ENCODE data around the gene AGO4.

DNA sequence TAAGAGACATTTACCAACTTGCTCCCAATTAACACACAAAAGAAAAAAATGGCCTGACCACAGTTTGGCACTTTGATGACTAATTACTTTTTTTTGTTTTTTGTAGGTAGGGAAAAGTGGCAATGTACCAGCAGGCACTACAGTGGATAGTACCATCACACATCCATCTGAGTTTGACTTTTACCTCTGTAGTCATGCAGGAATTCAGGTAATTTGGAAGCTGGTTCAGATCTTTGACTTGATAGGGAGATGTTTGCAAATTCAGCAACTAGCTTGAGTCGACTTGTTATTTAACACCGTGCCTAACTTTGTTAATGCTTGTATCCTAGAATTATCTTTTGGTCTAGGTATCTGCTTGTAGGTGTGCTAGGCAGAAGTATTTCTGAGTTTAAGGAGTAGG lies 42.2 kb downstream of the AGO4 start:
- TF ChIP-seq, protein P1, sequence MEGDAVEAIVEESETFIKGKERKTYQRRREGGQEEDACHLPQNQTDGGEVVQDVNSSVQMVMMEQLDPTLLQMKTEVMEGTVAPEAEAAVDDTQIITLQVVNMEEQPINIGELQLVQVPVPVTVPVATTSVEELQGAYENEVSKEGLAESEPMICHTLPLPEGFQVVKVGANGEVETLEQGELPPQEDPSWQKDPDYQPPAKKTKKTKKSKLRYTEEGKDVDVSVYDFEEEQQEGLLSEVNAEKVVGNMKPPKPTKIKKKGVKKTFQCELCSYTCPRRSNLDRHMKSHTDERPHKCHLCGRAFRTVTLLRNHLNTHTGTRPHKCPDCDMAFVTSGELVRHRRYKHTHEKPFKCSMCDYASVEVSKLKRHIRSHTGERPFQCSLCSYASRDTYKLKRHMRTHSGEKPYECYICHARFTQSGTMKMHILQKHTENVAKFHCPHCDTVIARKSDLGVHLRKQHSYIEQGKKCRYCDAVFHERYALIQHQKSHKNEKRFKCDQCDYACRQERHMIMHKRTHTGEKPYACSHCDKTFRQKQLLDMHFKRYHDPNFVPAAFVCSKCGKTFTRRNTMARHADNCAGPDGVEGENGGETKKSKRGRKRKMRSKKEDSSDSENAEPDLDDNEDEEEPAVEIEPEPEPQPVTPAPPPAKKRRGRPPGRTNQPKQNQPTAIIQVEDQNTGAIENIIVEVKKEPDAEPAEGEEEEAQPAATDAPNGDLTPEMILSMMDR (IDR thresholded peaks at IDR 0.05) = no peak
- TF ChIP-seq POLR2AphosphoS5 (IDR thresholded peaks at IDR 0.05) = no peak
- TF ChIP-seq POLR2A (IDR thresholded peaks at IDR 0.05) = no peak

All from gastroesophageal sphincter (tissue), 3 donors.